ENCODE measurements around the gene BMP7. TPM values are rescaled to one million over a fixed set of nuclear protein-coding genes. Genes with fewer than 3 reads are reported as not detected.

The BMP7 gene
- total and polyA plus RNA-seq, 10 donors = 0.26 to 1.5 (median 0.75) TPM; not detected in 1

- whole genome bisulfite sequencing, 5 donors = 78 to 87% (median 81%) methylated on average over 13 of the region's 13 CpGs
- intact Hi-C loops (cut with DNase I; ENCODE audit: low total_unique reads) = no loop called here
- no peak overlapping the region for H3K27ac ChIP-seq
These were observed 134.6 kb downstream of the BMP7 start for GRCh38 chr20:57131601-57132391.

GRCh38 chr20:57131077-57131476 is 135.4 kb downstream of the BMP7 start:
- H3K9me3 ChIP-seq = no peaks in the 10 kb centered on the region
- H3K36me3 ChIP-seq = no peaks in the 10 kb centered on the region
- 83 to 90% (median 88%) methylated on average over 10 of the region's 10 CpGs for WGBS, 5 donors
- no peak for TF ChIP-seq CTCF (IDR thresholded peaks at IDR 0.05 in 8 of 11, conservative IDR thresholded peaks at IDR 0.05 in 3 of 11)
- no peak for TF ChIP-seq POLR2A (IDR thresholded peaks at IDR 0.05)
- no peak for TF ChIP-seq POLR2AphosphoS5 (IDR thresholded peaks at IDR 0.05)
- peaks cover 0 to 26% (median 0%) of the 10 kb centered on the region in 7 donors for H3K27me3 ChIP-seq (replicated peaks in 1 of 7)
- H3K4me3 ChIP-seq = no peak overlapping the region
- intact Hi-C loops (cut with DNase I; ENCODE audit: low total_unique reads) = no loop called here
- DNase-seq = peak; percentile 20
- H3K4me1 ChIP-seq = no peaks in the 10 kb centered on the region
- no peak overlapping the region for H3K27ac ChIP-seq

More at GRCh38 chr20:57131601-57132391, 134.6 kb downstream of the BMP7 start:
- Histone ChIP-seq H3K27me3 (replicated peaks in 1 of 7) (peaks cover 0 to 23% (median 0%) of the 10 kb centered on the region in 7 donors), H3K36me3 (no peaks in the 10 kb centered on the region), H3K9me3 (no peaks in the 10 kb centered on the region), H3K4me3 (no peak overlapping the region), H3K4me1 (no peaks in the 10 kb centered on the region)
- TF ChIP-seq POLR2AphosphoS5 (IDR thresholded peaks at IDR 0.05) (no peak), CTCF (IDR thresholded peaks at IDR 0.05 in 8 of 11, conservative IDR thresholded peaks at IDR 0.05 in 3 of 11) (no peak), POLR2A (IDR thresholded peaks at IDR 0.05) (no peak)
- peak; percentile 35 for DNase-seq

GRCh38 chr20:57130160-57130772 is 136.2 kb downstream of the BMP7 start:
- peaks cover 0 to 30% (median 0%) of the 10 kb centered on the region in 7 donors for H3K27me3 ChIP-seq (replicated peaks in 1 of 7)
- no peaks in the 10 kb centered on the region for H3K4me1 ChIP-seq
- no peak for TF ChIP-seq CTCF (IDR thresholded peaks at IDR 0.05 in 8 of 11, conservative IDR thresholded peaks at IDR 0.05 in 3 of 11)
- TF ChIP-seq POLR2AphosphoS5 (IDR thresholded peaks at IDR 0.05) = no peak
- no peak for TF ChIP-seq POLR2A (IDR thresholded peaks at IDR 0.05)
- H3K9me3 ChIP-seq = no peaks in the 10 kb centered on the region
- no peak for DNase-seq
- no peak overlapping the region for H3K27ac ChIP-seq
- 68 to 87% (median 74%) methylated on average over 6 to 13 of the region's 13 CpGs for WGBS, 5 donors
- no peaks in the 10 kb centered on the region for H3K36me3 ChIP-seq
- intact Hi-C loops (cut with DNase I; ENCODE audit: low total_unique reads) = no loop called here
- no peak overlapping the region for H3K4me3 ChIP-seq

- intact Hi-C loops (cut with DNase I; ENCODE audit: low total_unique reads) = no loop called here
- Histone ChIP-seq H3K36me3 (no peaks in the 10 kb centered on the region), H3K27me3 (replicated peaks in 1 of 7) (peaks cover 0 to 30% (median 0%) of the 10 kb centered on the region in 7 donors), H3K4me3 (no peak overlapping the region), H3K9me3 (no peaks in the 10 kb centered on the region), H3K27ac (no peak overlapping the region), H3K4me1 (no peaks in the 10 kb centered on the region)
- 81 to 96% (median 95%) methylated on average over 5 to 10 of the region's 10 CpGs for WGBS, 5 donors
- no peak for DNase-seq
- no peak for TF ChIP-seq CTCF (IDR thresholded peaks at IDR 0.05 in 8 of 11, conservative IDR thresholded peaks at IDR 0.05 in 3 of 11)
- no peak for TF ChIP-seq POLR2AphosphoS5 (IDR thresholded peaks at IDR 0.05)
These were observed 137.1 kb downstream of the BMP7 start for GRCh38 chr20:57129303-57129702.

Measured in spleen (tissue), 11 donors.